ENCODE measurements around the gene LMOD3. TPM values are rescaled to one million over a fixed set of nuclear protein-coding genes. Genes with fewer than 3 reads are reported as not detected.
A peak's percentile ranks its signal among the peaks of the same experiment; 100 is the strongest.

LMOD3 gene
- total RNA-seq, 1 experiment from 2014 or later: not detected

- no peak for DNase-seq (ENCODE audit: low spot score)
- in situ Hi-C loops (cut with HindIII; ENCODE audit: low sequenced_read_pairs): no loop called here
These were observed 6.1 kb upstream of the LMOD3 start for GRCh38 chr3:69128509-69128908.

GRCh38 chr3:69126999-69127398 is 4.6 kb upstream of the LMOD3 start:
- no peak for DNase-seq (ENCODE audit: low spot score)
- in situ Hi-C loops (cut with HindIII; ENCODE audit: low sequenced_read_pairs): no loop called here

GRCh38 chr3:69126216-69126615 is 3.8 kb upstream of the LMOD3 start:
- DNase-seq (ENCODE audit: low spot score): no peak
- in situ Hi-C loops (cut with HindIII; ENCODE audit: low sequenced_read_pairs): no loop called here

- DNase-seq (ENCODE audit: low spot score): no peak
These were observed 445 bp downstream of the LMOD3 start for GRCh38 chr3:69121950-69122349.

GRCh38 chr3:69121513-69121912 is 882 bp downstream of the LMOD3 start:
- in situ Hi-C loops (cut with HindIII; ENCODE audit: low sequenced_read_pairs): no loop called here
- DNase-seq (ENCODE audit: low spot score): no peak

More at GRCh38 chr3:69121950-69122349, 445 bp downstream of the LMOD3 start:
- in situ Hi-C loops (cut with HindIII; ENCODE audit: low sequenced_read_pairs): no loop called here

GRCh38 chr3:69120879-69121464 is 1.4 kb downstream of the LMOD3 start:
- DNase-seq (ENCODE audit: low spot score): peak; percentile 80
- in situ Hi-C loops (cut with HindIII; ENCODE audit: low sequenced_read_pairs): no loop called here

GRCh38 chr3:69119681-69120080 is 2.7 kb downstream of the LMOD3 start:
- in situ Hi-C loops (cut with HindIII; ENCODE audit: low sequenced_read_pairs): no loop called here
- DNase-seq (ENCODE audit: low spot score): no peak

DNA sequence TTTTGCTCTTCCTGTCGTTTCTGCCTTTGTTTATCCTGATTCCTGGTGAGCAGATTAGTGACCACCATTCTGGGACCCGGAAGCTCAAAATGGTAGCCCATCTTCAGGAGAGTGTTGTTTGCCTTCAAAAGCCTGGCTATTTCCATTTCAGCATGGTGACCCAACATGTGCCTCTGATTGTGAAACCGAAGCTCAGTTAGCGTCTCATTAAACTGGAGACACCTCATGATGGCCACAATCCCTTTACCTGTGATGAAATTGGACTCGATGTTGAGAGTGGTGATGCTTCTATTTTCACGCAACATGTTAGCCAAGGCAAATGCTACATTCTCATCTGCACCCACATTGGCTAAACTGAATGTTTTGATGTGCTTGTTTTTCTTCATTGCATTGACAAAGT is 3.3 kb downstream of the LMOD3 start:
- in situ Hi-C loops (cut with HindIII; ENCODE audit: low sequenced_read_pairs): no loop called here

DNA sequence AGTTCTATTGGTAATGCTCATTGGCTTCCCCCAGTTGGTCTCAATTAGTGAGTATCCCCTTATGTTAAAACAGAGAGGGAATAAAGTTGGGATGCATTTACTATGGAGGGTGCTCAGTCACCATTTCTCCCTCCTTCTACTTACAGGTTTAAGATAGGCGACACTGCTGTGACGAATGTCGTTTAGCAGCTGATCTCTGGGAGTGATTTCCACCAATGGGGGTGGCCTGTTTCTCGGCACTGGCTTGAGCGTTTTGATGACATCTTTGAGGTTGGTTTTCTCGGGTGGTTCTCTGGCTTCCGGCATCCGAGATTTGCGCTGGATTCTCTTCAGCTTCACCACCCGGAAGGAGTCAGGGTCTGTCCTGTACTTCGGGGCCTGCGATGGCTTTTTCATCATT is 3.8 kb downstream of the LMOD3 start:
- in situ Hi-C loops (cut with HindIII; ENCODE audit: low sequenced_read_pairs): no loop called here
- DNase-seq (ENCODE audit: low spot score): no peak

More for the DNA sequence above, 3.3 kb downstream of the LMOD3 start:
- no peak for DNase-seq (ENCODE audit: low spot score)

GRCh38 chr3:69116897-69117296 is 5.5 kb downstream of the LMOD3 start:
- in situ Hi-C loops (cut with HindIII; ENCODE audit: low sequenced_read_pairs): no loop called here
- no peak for DNase-seq (ENCODE audit: low spot score)

GRCh38 chr3:69116162-69116561 is 6.2 kb downstream of the LMOD3 start:
- no peak for DNase-seq (ENCODE audit: low spot score)
- in situ Hi-C loops (cut with HindIII; ENCODE audit: low sequenced_read_pairs): no loop called here

- in situ Hi-C loops (cut with HindIII; ENCODE audit: low sequenced_read_pairs): no loop called here
- no peak for DNase-seq (ENCODE audit: low spot score)
These were observed 6.7 kb downstream of the LMOD3 start for GRCh38 chr3:69115731-69116130.

DNA sequence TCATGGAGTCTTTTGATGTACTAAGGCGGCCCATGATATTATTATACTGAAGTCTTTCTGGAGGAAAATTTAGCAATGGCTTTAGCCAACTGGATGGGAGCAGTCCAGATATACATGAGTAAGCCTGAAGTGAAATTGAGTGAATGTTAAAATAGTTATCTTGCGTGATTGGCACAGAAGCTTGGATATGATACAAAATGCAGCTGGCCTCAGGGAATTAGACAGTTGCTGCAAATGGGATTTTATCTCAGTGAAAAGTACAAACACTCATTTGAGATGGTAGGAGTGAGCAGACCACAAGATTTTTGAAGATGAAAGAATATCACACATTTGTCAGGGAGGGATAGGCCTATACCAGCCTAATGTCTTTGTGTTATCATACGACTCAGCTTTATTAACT is 8.9 kb downstream of the LMOD3 start:
- DNase-seq (ENCODE audit: low spot score): no peak
- in situ Hi-C loops (cut with HindIII; ENCODE audit: low sequenced_read_pairs): no loop called here

DNA sequence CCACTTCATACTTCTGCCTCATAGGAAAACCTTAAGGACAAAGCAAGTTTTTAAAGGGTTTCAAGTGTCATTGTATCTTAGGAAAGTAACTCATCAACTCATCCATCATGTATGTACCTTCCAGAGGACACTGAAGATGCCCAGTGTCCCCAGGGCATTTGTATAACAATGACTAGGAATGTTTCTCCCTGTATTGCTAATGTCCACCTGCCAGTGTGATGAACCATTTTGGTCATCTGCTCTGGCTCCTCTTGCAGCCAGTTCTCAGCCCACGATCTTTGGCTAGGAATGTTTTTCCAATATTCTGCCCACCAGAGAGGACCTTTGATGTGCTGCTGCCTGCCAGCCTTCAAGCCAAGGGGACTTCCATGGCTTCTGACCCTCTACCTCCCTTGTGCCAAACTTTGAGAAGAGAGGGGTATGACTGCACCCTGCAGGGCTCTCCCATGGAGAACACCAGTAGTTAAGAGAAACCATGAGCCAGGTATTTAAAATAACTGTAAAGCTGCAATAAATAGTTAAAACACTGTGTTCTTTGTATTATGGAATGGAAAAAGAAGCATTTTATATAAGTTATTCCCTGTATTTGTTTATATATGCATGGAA is 11.4 kb downstream of the LMOD3 start:
- no peak for DNase-seq (ENCODE audit: low spot score)
- in situ Hi-C loops (cut with HindIII; ENCODE audit: low sequenced_read_pairs): no loop called here

GRCh38 chr3:69108811-69109210 is 13.6 kb downstream of the LMOD3 start:
- in situ Hi-C loops (cut with HindIII; ENCODE audit: low sequenced_read_pairs): no loop called here
- no peak for DNase-seq (ENCODE audit: low spot score)

DNA sequence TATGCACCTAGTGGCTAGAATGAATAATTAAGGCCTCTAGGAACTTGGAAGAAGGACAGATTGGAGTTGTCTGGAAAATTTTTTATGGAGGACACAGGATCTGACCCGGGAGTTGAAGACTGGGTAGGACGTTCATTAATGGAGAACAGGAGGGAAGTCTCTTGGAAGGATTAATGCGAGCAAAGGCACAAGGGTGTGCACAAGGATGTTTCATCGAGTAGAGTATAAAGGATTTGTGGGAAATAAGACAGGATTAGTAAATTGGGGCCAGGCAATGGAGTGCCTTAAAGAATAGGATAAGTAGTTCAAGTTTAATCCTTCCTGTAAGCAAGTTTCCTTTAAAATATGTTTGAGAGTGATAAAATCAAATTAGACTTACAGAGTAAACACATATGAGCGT is 14.6 kb downstream of the LMOD3 start:
- in situ Hi-C loops (cut with HindIII; ENCODE audit: low sequenced_read_pairs): no loop called here
- DNase-seq (ENCODE audit: low spot score): no peak

- in situ Hi-C loops (cut with HindIII; ENCODE audit: low sequenced_read_pairs): no loop called here
- DNase-seq (ENCODE audit: low spot score): no peak
These were observed 17.1 kb downstream of the LMOD3 start for GRCh38 chr3:69105320-69105719.

GRCh38 chr3:69104586-69104985 is 17.8 kb downstream of the LMOD3 start:
- in situ Hi-C loops (cut with HindIII; ENCODE audit: low sequenced_read_pairs): no loop called here
- DNase-seq (ENCODE audit: low spot score): no peak

DNA sequence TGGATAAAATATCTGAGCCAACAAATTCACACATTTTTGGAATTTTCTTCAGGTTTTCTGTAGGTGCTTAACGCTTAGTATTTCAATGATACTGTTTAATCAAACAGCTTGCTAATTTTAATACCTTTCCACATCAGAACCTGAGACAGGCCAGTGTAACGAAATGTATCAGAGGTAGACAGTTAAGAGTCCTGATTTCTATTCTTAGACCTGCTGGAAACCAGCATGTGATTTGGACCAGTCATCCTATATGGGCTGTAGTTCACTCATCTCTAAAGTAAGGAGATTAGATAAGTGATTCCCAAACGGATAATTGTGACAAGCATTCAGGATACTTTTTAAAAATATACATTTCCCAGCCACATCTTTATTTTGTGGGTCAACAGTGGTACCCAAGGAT is 19.3 kb downstream of the LMOD3 start:
- no peak for DNase-seq (ENCODE audit: low spot score)
- in situ Hi-C loops (cut with HindIII; ENCODE audit: low sequenced_read_pairs): no loop called here

DNA sequence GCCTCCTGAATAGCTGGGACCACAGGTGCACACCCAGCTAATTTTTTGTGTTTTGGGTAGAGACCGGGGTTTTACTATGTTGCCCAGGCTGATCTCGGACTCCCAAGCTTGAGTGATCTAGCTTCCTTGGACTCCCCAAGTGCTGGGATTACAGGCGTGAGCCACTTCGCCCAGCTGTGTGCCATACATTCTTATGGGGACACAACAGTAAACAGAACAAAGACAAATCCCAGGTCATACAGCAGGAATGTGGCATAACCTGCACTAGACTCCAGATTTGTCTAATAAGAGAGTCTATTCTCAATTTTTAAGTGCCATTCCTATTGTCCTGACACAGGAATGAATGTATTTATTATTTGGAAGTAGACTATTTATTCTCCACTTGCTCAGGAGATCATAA is 20.0 kb downstream of the LMOD3 start:
- DNase-seq (ENCODE audit: low spot score): no peak
- in situ Hi-C loops (cut with HindIII; ENCODE audit: low sequenced_read_pairs): no loop called here

DNA sequence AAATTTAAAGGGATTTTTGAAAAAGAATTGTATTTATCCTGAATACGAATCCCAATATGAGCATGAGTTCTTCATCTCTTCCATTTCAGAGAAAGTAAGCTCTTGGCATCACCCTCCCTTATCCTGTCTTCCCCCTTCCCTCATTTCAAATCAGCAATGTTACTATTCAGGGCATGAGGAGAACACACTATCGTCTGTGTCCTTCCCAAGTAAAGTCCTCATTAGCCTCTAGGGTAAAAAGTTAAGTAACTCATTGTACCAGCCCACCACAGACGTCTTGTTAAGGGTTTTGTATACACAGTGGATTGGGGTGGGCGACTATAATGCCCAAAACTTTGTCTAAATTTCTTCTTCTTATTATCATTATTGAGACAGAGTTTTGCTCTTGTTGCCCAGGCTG is 22.8 kb downstream of the LMOD3 start:
- no peak for DNase-seq (ENCODE audit: low spot score)
- in situ Hi-C loops (cut with HindIII; ENCODE audit: low sequenced_read_pairs): no loop called here
